ENCODE results near the gene UGT1A5.

UGT1A5 gene

GRCh38 chr2:233674314-233674713 is 38.4 kb upstream of the UGT1A5 start:
- Histone ChIP-seq H3K79me2 (ENCODE audit: insufficient read depth, low read length) (no peaks in the 10 kb centered on the region), H3K27me3 (ENCODE audit: low read length) (no peaks in the 10 kb centered on the region), H2AFZ (ENCODE audit: low read depth, low read length, severe bottlenecking) (no peak overlapping the region), H3K9me2 (replicated peaks; ENCODE audit: insufficient read depth, low read length) (no peaks in the 10 kb centered on the region), H3K4me3 (ENCODE audit: insufficient read depth, low read length, poor library complexity, severe bottlenecking) (no peak overlapping the region), H3K4me2 (ENCODE audit: low read depth, low read length, poor library complexity, severe bottlenecking) (no peak overlapping the region), H3K9ac (ENCODE audit: low read length) (no peak overlapping the region), H3F3A (ENCODE audit: insufficient read depth) (no peaks in the 10 kb centered on the region), H3K9me3 (ENCODE audit: insufficient read depth, low read length) (no peaks in the 10 kb centered on the region), H3K27ac (ENCODE audit: low read depth, low read length) (no peak overlapping the region), H4K20me1 (ENCODE audit: low read depth, low read length) (no peaks in the 10 kb centered on the region), H3K36me3 (ENCODE audit: low read length) (no peaks in the 10 kb centered on the region)
- TF ChIP-seq CTCF (IDR thresholded peaks at IDR 0.05; ENCODE audit: insufficient read depth, low read length, poor library complexity, severe bottlenecking) (no peak), EZH2phosphoT487 (conservative IDR thresholded peaks at IDR 0.05; ENCODE audit: low read length) (no peak)

GRCh38 chr2:233674995-233675394 is 37.7 kb upstream of the UGT1A5 start:
- Histone ChIP-seq H3K27me3 (ENCODE audit: low read length) (no peaks in the 10 kb centered on the region), H3K27ac (ENCODE audit: low read depth, low read length) (no peak overlapping the region), H3K9me3 (ENCODE audit: insufficient read depth, low read length) (no peaks in the 10 kb centered on the region), H3K36me3 (ENCODE audit: low read length) (no peaks in the 10 kb centered on the region), H2AFZ (ENCODE audit: low read depth, low read length, severe bottlenecking) (no peak overlapping the region), H3K4me2 (ENCODE audit: low read depth, low read length, poor library complexity, severe bottlenecking) (no peak overlapping the region), H3K9ac (ENCODE audit: low read length) (no peak overlapping the region), H4K20me1 (ENCODE audit: low read depth, low read length) (no peaks in the 10 kb centered on the region), H3K79me2 (ENCODE audit: insufficient read depth, low read length) (no peaks in the 10 kb centered on the region), H3F3A (ENCODE audit: insufficient read depth) (no peaks in the 10 kb centered on the region), H3K9me2 (replicated peaks; ENCODE audit: insufficient read depth, low read length) (no peaks in the 10 kb centered on the region), H3K4me3 (ENCODE audit: insufficient read depth, low read length, poor library complexity, severe bottlenecking) (no peak overlapping the region)
- TF ChIP-seq CTCF (IDR thresholded peaks at IDR 0.05; ENCODE audit: insufficient read depth, low read length, poor library complexity, severe bottlenecking) (no peak), EZH2phosphoT487 (conservative IDR thresholded peaks at IDR 0.05; ENCODE audit: low read length) (no peak)

- TF ChIP-seq CTCF (IDR thresholded peaks at IDR 0.05; ENCODE audit: insufficient read depth, low read length, poor library complexity, severe bottlenecking): no peak
- Histone ChIP-seq H3K27ac (ENCODE audit: low read depth, low read length) (no peak overlapping the region), H2AFZ (ENCODE audit: low read depth, low read length, severe bottlenecking) (no peak overlapping the region)
Measured at GRCh38 chr2:233676046-233676445, 36.7 kb upstream of the UGT1A5 start.

GRCh38 chr2:233679196-233679595 is 33.5 kb upstream of the UGT1A5 start:
- Histone ChIP-seq H3K4me2 (ENCODE audit: low read depth, low read length, poor library complexity, severe bottlenecking) (no peak overlapping the region), H3K27ac (ENCODE audit: low read depth, low read length) (no peak overlapping the region), H3K79me2 (ENCODE audit: insufficient read depth, low read length) (no peaks in the 10 kb centered on the region), H3K27me3 (ENCODE audit: low read length) (no peaks in the 10 kb centered on the region), H3K4me3 (ENCODE audit: insufficient read depth, low read length, poor library complexity, severe bottlenecking) (no peak overlapping the region), H3K9me2 (replicated peaks; ENCODE audit: insufficient read depth, low read length) (no peaks in the 10 kb centered on the region), H3K36me3 (ENCODE audit: low read length) (no peaks in the 10 kb centered on the region), H2AFZ (ENCODE audit: low read depth, low read length, severe bottlenecking) (no peak overlapping the region), H3K9ac (ENCODE audit: low read length) (no peak overlapping the region), H3F3A (ENCODE audit: insufficient read depth) (no peaks in the 10 kb centered on the region), H3K9me3 (ENCODE audit: insufficient read depth, low read length) (no peaks in the 10 kb centered on the region), H4K20me1 (ENCODE audit: low read depth, low read length) (no peaks in the 10 kb centered on the region)
- no peak for TF ChIP-seq EZH2phosphoT487 (conservative IDR thresholded peaks at IDR 0.05; ENCODE audit: low read length)
- TF ChIP-seq CTCF (IDR thresholded peaks at IDR 0.05; ENCODE audit: insufficient read depth, low read length, poor library complexity, severe bottlenecking): no peak

More at GRCh38 chr2:233676046-233676445, 36.7 kb upstream of the UGT1A5 start:
- Histone ChIP-seq H3K27me3 (ENCODE audit: low read length) (no peaks in the 10 kb centered on the region), H3K9me3 (ENCODE audit: insufficient read depth, low read length) (no peaks in the 10 kb centered on the region), H3K9me2 (replicated peaks; ENCODE audit: insufficient read depth, low read length) (no peaks in the 10 kb centered on the region), H3K9ac (ENCODE audit: low read length) (no peak overlapping the region), H3K79me2 (ENCODE audit: insufficient read depth, low read length) (no peaks in the 10 kb centered on the region), H3F3A (ENCODE audit: insufficient read depth) (no peaks in the 10 kb centered on the region), H3K4me2 (ENCODE audit: low read depth, low read length, poor library complexity, severe bottlenecking) (no peak overlapping the region), H3K36me3 (ENCODE audit: low read length) (no peaks in the 10 kb centered on the region), H3K4me3 (ENCODE audit: insufficient read depth, low read length, poor library complexity, severe bottlenecking) (no peak overlapping the region), H4K20me1 (ENCODE audit: low read depth, low read length) (no peaks in the 10 kb centered on the region)

All from SU-DHL-6 (cell line).